SK-N-MC (cell line): ENCODE data around the gene GLMP.

Experiments used
- EZH2 ChIP-seq: fragments of 200-600 bp; sonication (generic); IDR thresholded peaks from one replicate; pipeline ENCODE4 v1.6.1; 2017; ENCODE audit warnings: antibody characterized with exemption
- FOXP2 ChIP-seq: optimal IDR thresholded peaks from 2 replicates; pipeline ENCODE3; 2011; ENCODE audit warnings: mild to moderate bottlenecking, moderate library complexity; ENCODE audit not compliant: insufficient read depth; ENCODE audit errors: extremely low read length, control extremely low read depth
- POLR2AphosphoS5 ChIP-seq: IDR thresholded peaks from 2 replicates; pipeline ENCODE4 v1.6.1; 2012; ENCODE audit warnings: mild to moderate bottlenecking, low read depth, low read length, borderline replicate concordance

GRCh38 chr1:156282479-156283222, 12.8 kb downstream of the GLMP start, which contains the start of gene SMG5:
- TF ChIP-seq POLR2AphosphoS5 (peak; percentile 95), EZH2 (no peak), FOXP2 (no peak)
